ENCODE results near the gene ZNF207.

GRCh38 chr17:32333187-32333586 is 16.8 kb upstream of the ZNF207 start:
- TF ChIP-seq, protein P1, sequence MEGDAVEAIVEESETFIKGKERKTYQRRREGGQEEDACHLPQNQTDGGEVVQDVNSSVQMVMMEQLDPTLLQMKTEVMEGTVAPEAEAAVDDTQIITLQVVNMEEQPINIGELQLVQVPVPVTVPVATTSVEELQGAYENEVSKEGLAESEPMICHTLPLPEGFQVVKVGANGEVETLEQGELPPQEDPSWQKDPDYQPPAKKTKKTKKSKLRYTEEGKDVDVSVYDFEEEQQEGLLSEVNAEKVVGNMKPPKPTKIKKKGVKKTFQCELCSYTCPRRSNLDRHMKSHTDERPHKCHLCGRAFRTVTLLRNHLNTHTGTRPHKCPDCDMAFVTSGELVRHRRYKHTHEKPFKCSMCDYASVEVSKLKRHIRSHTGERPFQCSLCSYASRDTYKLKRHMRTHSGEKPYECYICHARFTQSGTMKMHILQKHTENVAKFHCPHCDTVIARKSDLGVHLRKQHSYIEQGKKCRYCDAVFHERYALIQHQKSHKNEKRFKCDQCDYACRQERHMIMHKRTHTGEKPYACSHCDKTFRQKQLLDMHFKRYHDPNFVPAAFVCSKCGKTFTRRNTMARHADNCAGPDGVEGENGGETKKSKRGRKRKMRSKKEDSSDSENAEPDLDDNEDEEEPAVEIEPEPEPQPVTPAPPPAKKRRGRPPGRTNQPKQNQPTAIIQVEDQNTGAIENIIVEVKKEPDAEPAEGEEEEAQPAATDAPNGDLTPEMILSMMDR (IDR thresholded peaks at IDR 0.05; ENCODE audit: low read depth, low read length): no peak
- TF ChIP-seq EZH2phosphoT487 (IDR thresholded peaks at IDR 0.05; ENCODE audit: low read depth): no peak
